ENCODE measurements around the gene CORO2B.

CORO2B gene

GRCh38 chr15:68553314-68553993 lies 25.3 kb upstream of the CORO2B start:
- Histone ChIP-seq H3K27me3 (replicated peaks; ENCODE audit: insufficient read depth, low read length) (0 out of 2 replicates have a peak, but pooled peaks cover 3% of the 10 kb centered on the region), H3K4me3 (ENCODE audit: low read length) (no peak overlapping the region), H3K4me2 (ENCODE audit: low read depth, low read length) (no peak overlapping the region), H3K27ac (ENCODE audit: low read length) (no peak overlapping the region), H3F3A (ENCODE audit: insufficient read depth, low read length) (no peaks in the 10 kb centered on the region), H3K4me1 (ENCODE audit: low read length) (no peaks in the 10 kb centered on the region), H2AFZ (ENCODE audit: low read length) (no peak overlapping the region), H3K9ac (ENCODE audit: low read length) (no peak overlapping the region), H3K36me3 (replicated peaks; ENCODE audit: insufficient read depth, low read length) (no peaks in the 10 kb centered on the region), H4K20me1 (ENCODE audit: insufficient read depth, low read length) (no peaks in the 10 kb centered on the region), H3K79me2 (ENCODE audit: low read length) (no peaks in the 10 kb centered on the region), H3K9me3 (replicated peaks; ENCODE audit: insufficient read depth, low read length) (no peaks in the 10 kb centered on the region), H3K9me2 (replicated peaks; ENCODE audit: insufficient read depth, low read length) (no peaks in the 10 kb centered on the region)
- TF ChIP-seq EZH2 (optimal IDR thresholded peaks at IDR 0.05; ENCODE audit: low read depth, low read length) (no peak), CTCF (IDR thresholded peaks at IDR 0.05; ENCODE audit: low read length) (no peak), EZH2phosphoT487 (IDR thresholded peaks at IDR 0.05; ENCODE audit: low read length) (no peak)
- DNase-seq, result no peak

- Histone ChIP-seq H3K27me3 (replicated peaks; ENCODE audit: insufficient read depth, low read length) (0 out of 2 replicates have a peak, but pooled peaks cover 3% of the 10 kb centered on the region), H3K9me3 (replicated peaks; ENCODE audit: insufficient read depth, low read length) (no peaks in the 10 kb centered on the region), H3K27ac (ENCODE audit: low read length) (no peak overlapping the region), H2AFZ (ENCODE audit: low read length) (no peak overlapping the region), H3K4me2 (ENCODE audit: low read depth, low read length) (no peak overlapping the region), H3K79me2 (ENCODE audit: low read length) (no peaks in the 10 kb centered on the region), H3K36me3 (replicated peaks; ENCODE audit: insufficient read depth, low read length) (no peaks in the 10 kb centered on the region), H3K4me3 (ENCODE audit: low read length) (no peak overlapping the region), H4K20me1 (ENCODE audit: insufficient read depth, low read length) (no peaks in the 10 kb centered on the region), H3K9me2 (replicated peaks; ENCODE audit: insufficient read depth, low read length) (no peaks in the 10 kb centered on the region), H3K4me1 (ENCODE audit: low read length) (no peaks in the 10 kb centered on the region), H3K9ac (ENCODE audit: low read length) (no peak overlapping the region), H3F3A (ENCODE audit: insufficient read depth, low read length) (no peaks in the 10 kb centered on the region)
- TF ChIP-seq EZH2phosphoT487 (IDR thresholded peaks at IDR 0.05; ENCODE audit: low read length), result no peak
- peak; percentile 83 for TF ChIP-seq CTCF (IDR thresholded peaks at IDR 0.05; ENCODE audit: low read length)
- DNase-seq, result peak; percentile 66
These were observed 24.6 kb upstream of the CORO2B start for GRCh38 chr15:68553994-68554720.

- Histone ChIP-seq H3K4me1 (ENCODE audit: low read length) (no peaks in the 10 kb centered on the region), H3K4me3 (ENCODE audit: low read length) (no peak overlapping the region), H3K4me2 (ENCODE audit: low read depth, low read length) (no peak overlapping the region), H4K20me1 (ENCODE audit: insufficient read depth, low read length) (no peaks in the 10 kb centered on the region), H3K36me3 (replicated peaks; ENCODE audit: insufficient read depth, low read length) (no peaks in the 10 kb centered on the region), H3K27me3 (replicated peaks; ENCODE audit: insufficient read depth, low read length) (0 out of 2 replicates have a peak, but pooled peaks cover 3% of the 10 kb centered on the region), H3F3A (ENCODE audit: insufficient read depth, low read length) (no peaks in the 10 kb centered on the region), H2AFZ (ENCODE audit: low read length) (no peak overlapping the region), H3K9me2 (replicated peaks; ENCODE audit: insufficient read depth, low read length) (no peaks in the 10 kb centered on the region), H3K9me3 (replicated peaks; ENCODE audit: insufficient read depth, low read length) (no peaks in the 10 kb centered on the region), H3K79me2 (ENCODE audit: low read length) (no peaks in the 10 kb centered on the region), H3K9ac (ENCODE audit: low read length) (no peak overlapping the region), H3K27ac (ENCODE audit: low read length) (no peak overlapping the region)
- no peak for DNase-seq
- no peak for TF ChIP-seq CTCF (IDR thresholded peaks at IDR 0.05; ENCODE audit: low read length)
- TF ChIP-seq EZH2 (optimal IDR thresholded peaks at IDR 0.05; ENCODE audit: low read depth, low read length), result no peak
- no peak for TF ChIP-seq EZH2phosphoT487 (IDR thresholded peaks at IDR 0.05; ENCODE audit: low read length)
These were observed 23.8 kb upstream of the CORO2B start for GRCh38 chr15:68554721-68555678.
